ENCODE data around the gene EVC. TPM values are rescaled to one million over a fixed set of nuclear protein-coding genes. Genes with fewer than 3 reads are reported as not detected.
A peak's percentile ranks its signal among the peaks of the same experiment; 100 is the strongest.
"Not testable (repeated sequence)": the region's sequence is repeated elsewhere in the genome, so short reads cannot be mapped to it uniquely, and the experiment has no call there.

EVC gene
- total RNA-seq, 1 experiment from 2014 or later = not detected

DNA sequence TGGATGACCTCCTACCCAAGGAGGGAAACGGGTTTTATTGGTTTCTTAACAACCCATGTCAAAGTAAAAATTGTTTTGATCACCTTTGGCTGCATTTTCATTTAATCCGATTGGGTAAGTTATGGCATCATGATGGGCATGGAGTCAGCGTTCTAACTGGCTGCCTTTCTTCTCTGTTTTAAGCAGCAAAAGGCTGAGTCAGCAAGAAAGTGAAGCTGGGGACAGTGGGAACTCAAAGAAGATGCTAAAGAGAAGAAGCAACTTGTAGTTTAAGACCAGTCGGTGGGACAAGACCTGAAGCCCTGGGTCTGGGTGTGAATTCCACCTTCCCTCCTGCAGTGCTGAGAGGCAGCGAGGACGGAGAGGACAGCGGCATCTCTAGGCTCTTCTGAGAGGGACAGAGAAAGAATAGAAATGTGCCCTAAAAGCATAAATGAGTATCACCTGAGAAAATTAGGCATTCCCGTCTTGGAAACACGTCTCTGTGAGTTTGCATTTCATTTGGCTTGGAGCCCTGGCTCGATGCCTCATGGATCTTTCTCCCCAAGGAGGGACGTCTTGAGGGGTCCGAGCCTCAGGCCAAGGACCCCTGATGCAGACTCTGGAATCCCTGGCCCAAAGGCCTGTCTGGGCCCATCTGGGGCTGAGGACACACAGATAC, 99.9 kb downstream of the EVC start:
- no TSS peak for BruUV-seq (replicated peaks)
- intact Hi-C loops (cut with micrococcal nuclease; ENCODE audit: unreplicated experiment) = loop anchor here (10.0 kb wide), 1 partner anchor 756 kb away; the partner anchor contains the start of gene STK32B
- peaks cover 5% of the 10 kb centered on the region for H3K9me3 Mint-ChIP-seq (ENCODE audit: low read depth, unreplicated experiment)
- no peaks in the 10 kb centered on the region for H3K36me3 Mint-ChIP-seq (ENCODE audit: insufficient read depth, unreplicated experiment)
- CTCF ChIA-PET = no interaction called here
- no peaks in the 10 kb centered on the region for H3K4me1 Mint-ChIP-seq (ENCODE audit: low read depth, unreplicated experiment)
- no peak overlapping the region for H3K27ac Mint-ChIP-seq (ENCODE audit: unreplicated experiment)
- no peaks in the 10 kb centered on the region for H3K27me3 Mint-ChIP-seq (ENCODE audit: unreplicated experiment)
- DNase-seq = no peak
- H3K4me3 Mint-ChIP-seq (ENCODE audit: low read depth, unreplicated experiment) = no peak overlapping the region
- TF ChIP-seq, protein P1, sequence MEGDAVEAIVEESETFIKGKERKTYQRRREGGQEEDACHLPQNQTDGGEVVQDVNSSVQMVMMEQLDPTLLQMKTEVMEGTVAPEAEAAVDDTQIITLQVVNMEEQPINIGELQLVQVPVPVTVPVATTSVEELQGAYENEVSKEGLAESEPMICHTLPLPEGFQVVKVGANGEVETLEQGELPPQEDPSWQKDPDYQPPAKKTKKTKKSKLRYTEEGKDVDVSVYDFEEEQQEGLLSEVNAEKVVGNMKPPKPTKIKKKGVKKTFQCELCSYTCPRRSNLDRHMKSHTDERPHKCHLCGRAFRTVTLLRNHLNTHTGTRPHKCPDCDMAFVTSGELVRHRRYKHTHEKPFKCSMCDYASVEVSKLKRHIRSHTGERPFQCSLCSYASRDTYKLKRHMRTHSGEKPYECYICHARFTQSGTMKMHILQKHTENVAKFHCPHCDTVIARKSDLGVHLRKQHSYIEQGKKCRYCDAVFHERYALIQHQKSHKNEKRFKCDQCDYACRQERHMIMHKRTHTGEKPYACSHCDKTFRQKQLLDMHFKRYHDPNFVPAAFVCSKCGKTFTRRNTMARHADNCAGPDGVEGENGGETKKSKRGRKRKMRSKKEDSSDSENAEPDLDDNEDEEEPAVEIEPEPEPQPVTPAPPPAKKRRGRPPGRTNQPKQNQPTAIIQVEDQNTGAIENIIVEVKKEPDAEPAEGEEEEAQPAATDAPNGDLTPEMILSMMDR (IDR thresholded peaks at IDR 0.05; ENCODE audit: unreplicated experiment) = no peak

- H3K4me1 Mint-ChIP-seq (ENCODE audit: low read depth, unreplicated experiment); DNase-seq; BruUV-seq (replicated peaks); H3K27me3 Mint-ChIP-seq (ENCODE audit: unreplicated experiment); H3K9me3 Mint-ChIP-seq (ENCODE audit: low read depth, unreplicated experiment); H3K4me3 Mint-ChIP-seq (ENCODE audit: low read depth, unreplicated experiment); H3K27ac Mint-ChIP-seq (ENCODE audit: unreplicated experiment); CTCF ChIA-PET; H3K36me3 Mint-ChIP-seq (ENCODE audit: insufficient read depth, unreplicated experiment): not testable (repeated sequence)
- intact Hi-C loops (cut with micrococcal nuclease; ENCODE audit: unreplicated experiment) = loop anchor here (10.0 kb wide), 1 partner anchor 757 kb away; the partner anchor contains the start of gene STK32B
Measured at GRCh38 chr4:5812057-5812456, 101.1 kb downstream of the EVC start.

- intact Hi-C loops (cut with micrococcal nuclease; ENCODE audit: unreplicated experiment) = loop anchor here (10.0 kb wide), 1 partner anchor 758 kb away; the partner anchor contains the start of gene STK32B
- no peaks in the 10 kb centered on the region for H3K27me3 Mint-ChIP-seq (ENCODE audit: unreplicated experiment)
- CTCF ChIA-PET = no interaction called here
- H3K4me1 Mint-ChIP-seq (ENCODE audit: low read depth, unreplicated experiment) = no peaks in the 10 kb centered on the region
- peaks cover 3% of the 10 kb centered on the region for H3K9me3 Mint-ChIP-seq (ENCODE audit: low read depth, unreplicated experiment)
- H3K36me3 Mint-ChIP-seq (ENCODE audit: insufficient read depth, unreplicated experiment) = no peaks in the 10 kb centered on the region
- H3K4me3 Mint-ChIP-seq (ENCODE audit: low read depth, unreplicated experiment) = no peak overlapping the region
- no TSS peak for BruUV-seq (replicated peaks)
- DNase-seq = peak; percentile 17
- TF ChIP-seq, protein P1 (IDR thresholded peaks at IDR 0.05; ENCODE audit: unreplicated experiment) = no peak
- no peak overlapping the region for H3K27ac Mint-ChIP-seq (ENCODE audit: unreplicated experiment)
Measured at GRCh38 chr4:5812506-5813229, 101.7 kb downstream of the EVC start.

DNA sequence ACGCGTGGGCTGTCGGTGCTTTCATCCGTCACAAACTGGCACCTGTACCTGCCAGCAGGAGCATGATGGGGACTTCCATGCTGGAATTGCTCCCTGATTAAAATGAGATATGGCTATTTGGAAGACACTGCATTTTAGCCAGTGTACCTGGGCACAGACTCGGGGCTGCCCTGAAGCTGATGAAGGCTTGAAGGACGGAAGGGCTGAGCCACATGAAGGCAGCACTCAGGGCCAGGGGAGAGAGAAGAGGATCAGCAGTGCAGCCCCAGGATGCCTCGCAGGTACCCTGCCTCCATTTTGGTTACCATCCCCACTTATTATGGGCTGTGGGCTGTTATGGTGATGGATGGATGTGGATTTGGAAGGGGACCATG, 102.9 kb downstream of the EVC start:
- TF ChIP-seq, protein P1 (IDR thresholded peaks at IDR 0.05; ENCODE audit: unreplicated experiment) = no peak
- Mint-ChIP-seq H3K27ac (ENCODE audit: unreplicated experiment) (no peak overlapping the region), H3K36me3 (ENCODE audit: insufficient read depth, unreplicated experiment) (no peaks in the 10 kb centered on the region), H3K27me3 (ENCODE audit: unreplicated experiment) (no peaks in the 10 kb centered on the region), H3K4me3 (ENCODE audit: low read depth, unreplicated experiment) (no peak overlapping the region), H3K9me3 (ENCODE audit: low read depth, unreplicated experiment) (peaks cover 3% of the 10 kb centered on the region), H3K4me1 (ENCODE audit: low read depth, unreplicated experiment) (no peaks in the 10 kb centered on the region)
- intact Hi-C loops (cut with micrococcal nuclease; ENCODE audit: unreplicated experiment) = loop anchor here (10.0 kb wide), 1 partner anchor 759 kb away; the partner anchor contains the start of gene STK32B
- BruUV-seq (replicated peaks) = no TSS peak
- DNase-seq = no peak
- CTCF ChIA-PET = no interaction called here

Measured in Calu3 (cell line).